Measurements from ENCODE around the gene HSPA6.
"Not testable (repeated sequence)": the region's sequence is repeated elsewhere in the genome, so short reads cannot be mapped to it uniquely, and the experiment has no call there.

GRCh38 chr1:161540570-161540960 lies 16.2 kb downstream of the HSPA6 start:
- TF ChIP-seq, protein P1, sequence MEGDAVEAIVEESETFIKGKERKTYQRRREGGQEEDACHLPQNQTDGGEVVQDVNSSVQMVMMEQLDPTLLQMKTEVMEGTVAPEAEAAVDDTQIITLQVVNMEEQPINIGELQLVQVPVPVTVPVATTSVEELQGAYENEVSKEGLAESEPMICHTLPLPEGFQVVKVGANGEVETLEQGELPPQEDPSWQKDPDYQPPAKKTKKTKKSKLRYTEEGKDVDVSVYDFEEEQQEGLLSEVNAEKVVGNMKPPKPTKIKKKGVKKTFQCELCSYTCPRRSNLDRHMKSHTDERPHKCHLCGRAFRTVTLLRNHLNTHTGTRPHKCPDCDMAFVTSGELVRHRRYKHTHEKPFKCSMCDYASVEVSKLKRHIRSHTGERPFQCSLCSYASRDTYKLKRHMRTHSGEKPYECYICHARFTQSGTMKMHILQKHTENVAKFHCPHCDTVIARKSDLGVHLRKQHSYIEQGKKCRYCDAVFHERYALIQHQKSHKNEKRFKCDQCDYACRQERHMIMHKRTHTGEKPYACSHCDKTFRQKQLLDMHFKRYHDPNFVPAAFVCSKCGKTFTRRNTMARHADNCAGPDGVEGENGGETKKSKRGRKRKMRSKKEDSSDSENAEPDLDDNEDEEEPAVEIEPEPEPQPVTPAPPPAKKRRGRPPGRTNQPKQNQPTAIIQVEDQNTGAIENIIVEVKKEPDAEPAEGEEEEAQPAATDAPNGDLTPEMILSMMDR (IDR thresholded peaks at IDR 0.05; ENCODE audit: insufficient read depth, low read depth, low read length), result not testable (repeated sequence)
- not testable (repeated sequence) for TF ChIP-seq EZH2 (IDR thresholded peaks at IDR 0.05; ENCODE audit: insufficient read depth, low read length)

Measured in astrocyte (in vitro differentiated cells and primary cell).